Neural progenitor cell (in vitro differentiated cells): ENCODE measurements around the gene MTX3. TPM values are rescaled to one million over a fixed set of nuclear protein-coding genes. Genes with fewer than 3 reads are reported as not detected.

Experiments used
- DNase-seq: peaks from one replicate; pipeline ENCODE4 v3.0.0-alpha.2; 2016; ENCODE audit warnings: low spot score
- H2AFZ ChIP-seq: fragments of 200-600 bp; sonication (generic); replicated peaks from 2 replicates; pipeline ENCODE4 v1.6.1; 2016; ENCODE audit warnings: antibody characterized with exemption
- H3F3A ChIP-seq: fragments of 200-600 bp; sonication (generic); 2 replicates; pipeline ENCODE4 v1.6.1; 2016; ENCODE audit warnings: antibody characterized with exemption, low read depth
- H3K27ac ChIP-seq: fragments of 200-600 bp; sonication (generic); 2 replicates; pipeline ENCODE4 v1.5.1; 2016; ENCODE audit warnings: mild to moderate bottlenecking
- H3K27me3 ChIP-seq: fragments of 200-600 bp; sonication (generic); 2 replicates; pipeline ENCODE4 v1.6.1; 2016; ENCODE audit warnings: mild to moderate bottlenecking, moderate library complexity
- H3K36me3 ChIP-seq: fragments of 200-600 bp; sonication (generic); 2 replicates; pipeline ENCODE4 v1.5.1; 2016
- H3K4me1 ChIP-seq: fragments of 200-600 bp; sonication (generic); 2 replicates; pipeline ENCODE4 v1.6.1; 2016; ENCODE audit warnings: mixed run types
- H3K4me2 ChIP-seq: fragments of 200-600 bp; sonication (generic); 2 replicates; pipeline ENCODE4 v1.6.1; 2016
- H3K4me3 ChIP-seq: fragments of 200-600 bp; sonication (generic); 2 replicates; pipeline ENCODE4 v1.5.1; 2016
- H3K79me2 ChIP-seq: fragments of 200-600 bp; sonication (generic); 2 replicates; pipeline ENCODE4 v1.6.1; 2016; ENCODE audit warnings: low read depth
- H3K9ac ChIP-seq: fragments of 200-600 bp; sonication (generic); 2 replicates; pipeline ENCODE4 v1.6.1; 2016
- H3K9me3 ChIP-seq: fragments of 200-600 bp; sonication (generic); 2 replicates; pipeline ENCODE4 v1.5.1; 2016; ENCODE audit warnings: low read depth
- H4K20me1 ChIP-seq: fragments of 200-600 bp; sonication (generic); 2 replicates; pipeline ENCODE4 v1.6.1; 2016; ENCODE audit warnings: low read depth
- H3K27ac Mint-ChIP-seq: 3 replicates; pipeline ENCODE4 v1.8.0; 2021; ENCODE audit warnings: mixed read lengths
- H3K27me3 Mint-ChIP-seq: 2 replicates; pipeline ENCODE4 v1.8.0; 2022; ENCODE audit warnings: low read depth, mild to moderate bottlenecking, inconsistent platforms, moderate library complexity, mixed read lengths; ENCODE audit not compliant: insufficient read depth
- H3K36me3 Mint-ChIP-seq: 3 replicates; pipeline ENCODE4 v1.8.0; 2021; ENCODE audit warnings: mixed read lengths
- H3K4me1 Mint-ChIP-seq: 3 replicates; pipeline ENCODE4 v1.8.0; 2021; ENCODE audit warnings: mixed read lengths
- H3K4me3 Mint-ChIP-seq: 3 replicates; pipeline ENCODE4 v1.8.0; 2021; ENCODE audit warnings: mild to moderate bottlenecking, moderate library complexity, mixed read lengths
- H3K9me3 Mint-ChIP-seq: 3 replicates; pipeline ENCODE4 v1.8.0; 2020; ENCODE audit warnings: mixed read lengths
- EZH2 ChIP-seq: fragments of 200-600 bp; sonication (generic); IDR thresholded peaks from 2 replicates; pipeline ENCODE4 v1.6.1; 2017; ENCODE audit warnings: antibody characterized with exemption, mild to moderate bottlenecking, moderate library complexity
- EZH2phosphoT487 ChIP-seq: fragments of 200-600 bp; sonication (generic); IDR thresholded peaks from 2 replicates; pipeline ENCODE4 v1.6.1; 2017; ENCODE audit warnings: antibody characterized with exemption
- total RNA-seq: library from RNA; depleted of rRNA; stranded (reverse); fragments of >200 nt; gene quantifications from 2 replicates; pipeline ENCODE4 v1.2.3, GENCODE V29; 2015; ENCODE audit warnings: low replicate concordance
- TF ChIP-seq, protein P1 (sequence below): fragments of 200-600 bp; sonication (generic); IDR thresholded peaks from 2 replicates; pipeline ENCODE4 v1.5.1; 2017; ENCODE audit warnings: antibody characterized with exemption, mild to moderate bottlenecking

Gene MTX3
- total RNA-seq, 1 donor from 2014 or later: 64.0 TPM

DNA sequence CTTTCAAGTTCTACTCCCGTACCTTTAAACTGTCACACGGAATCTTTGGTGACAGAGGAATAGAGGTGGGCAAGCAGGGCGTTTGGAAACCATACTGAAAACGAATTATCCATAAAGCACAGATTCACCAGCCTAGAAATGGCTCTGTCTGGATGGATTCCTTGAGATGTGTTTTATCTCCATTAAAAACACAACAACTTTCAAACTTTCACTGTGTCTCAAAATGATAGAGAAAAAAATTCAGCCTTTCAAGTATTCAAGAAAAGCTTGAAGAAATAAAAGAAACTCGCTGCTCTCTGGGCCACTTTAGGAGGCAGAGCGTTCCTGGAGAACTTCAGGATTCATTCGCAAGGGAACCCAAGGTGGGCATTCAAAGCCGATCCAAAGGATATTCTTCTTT is 43.5 kb upstream of the MTX3 start:
- Mint-ChIP-seq H3K9me3 (peaks cover 2% of the 10 kb centered on the region), H3K36me3 (no peaks in the 10 kb centered on the region), H3K4me1 (peaks cover 4% of the 10 kb centered on the region), H3K4me3 (peak overlapping the region; percentile 87), H3K27ac (no peak overlapping the region), H3K27me3 (peaks cover 28% of the 10 kb centered on the region)
- Histone ChIP-seq H3K4me1 (peaks cover 4% of the 10 kb centered on the region), H3K9ac (no peak overlapping the region), H3K9me3 (no peaks in the 10 kb centered on the region), H3F3A (peaks cover 7% of the 10 kb centered on the region), H4K20me1 (no peaks in the 10 kb centered on the region), H3K4me2 (peak overlapping the region; percentile 97), H3K36me3 (no peaks in the 10 kb centered on the region), H3K4me3 (peak overlapping the region; percentile 63), H3K27ac (no peak overlapping the region), H3K79me2 (no peaks in the 10 kb centered on the region), H2AFZ (peak overlapping the region; percentile 97), H3K27me3 (peaks cover 50% of the 10 kb centered on the region)
- DNase-seq: peak; percentile 27
- TF ChIP-seq, protein P1, sequence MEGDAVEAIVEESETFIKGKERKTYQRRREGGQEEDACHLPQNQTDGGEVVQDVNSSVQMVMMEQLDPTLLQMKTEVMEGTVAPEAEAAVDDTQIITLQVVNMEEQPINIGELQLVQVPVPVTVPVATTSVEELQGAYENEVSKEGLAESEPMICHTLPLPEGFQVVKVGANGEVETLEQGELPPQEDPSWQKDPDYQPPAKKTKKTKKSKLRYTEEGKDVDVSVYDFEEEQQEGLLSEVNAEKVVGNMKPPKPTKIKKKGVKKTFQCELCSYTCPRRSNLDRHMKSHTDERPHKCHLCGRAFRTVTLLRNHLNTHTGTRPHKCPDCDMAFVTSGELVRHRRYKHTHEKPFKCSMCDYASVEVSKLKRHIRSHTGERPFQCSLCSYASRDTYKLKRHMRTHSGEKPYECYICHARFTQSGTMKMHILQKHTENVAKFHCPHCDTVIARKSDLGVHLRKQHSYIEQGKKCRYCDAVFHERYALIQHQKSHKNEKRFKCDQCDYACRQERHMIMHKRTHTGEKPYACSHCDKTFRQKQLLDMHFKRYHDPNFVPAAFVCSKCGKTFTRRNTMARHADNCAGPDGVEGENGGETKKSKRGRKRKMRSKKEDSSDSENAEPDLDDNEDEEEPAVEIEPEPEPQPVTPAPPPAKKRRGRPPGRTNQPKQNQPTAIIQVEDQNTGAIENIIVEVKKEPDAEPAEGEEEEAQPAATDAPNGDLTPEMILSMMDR: no peak
- TF ChIP-seq EZH2 (no peak), EZH2phosphoT487 (no peak)

DNA sequence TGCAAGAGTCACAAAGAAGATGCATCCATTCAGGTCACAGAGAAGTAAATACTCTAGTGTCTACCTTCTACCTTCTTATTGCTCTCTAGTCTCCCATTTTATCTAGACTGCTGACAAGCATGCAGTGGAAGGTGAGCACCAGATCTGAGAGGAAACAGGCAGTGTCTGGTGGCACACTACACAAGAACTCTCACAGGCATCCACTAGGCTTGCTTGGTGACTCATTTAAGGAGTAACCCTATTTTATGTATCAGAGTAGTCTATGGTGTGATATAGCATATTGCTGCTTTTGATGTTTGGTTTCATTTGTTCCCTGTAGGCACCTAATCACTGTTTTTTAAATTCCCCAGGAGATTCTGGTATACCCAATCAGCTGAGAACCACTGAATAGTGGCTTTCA is 42.5 kb upstream of the MTX3 start:
- H3K27me3 ChIP-seq: peaks cover 50% of the 10 kb centered on the region

DNA sequence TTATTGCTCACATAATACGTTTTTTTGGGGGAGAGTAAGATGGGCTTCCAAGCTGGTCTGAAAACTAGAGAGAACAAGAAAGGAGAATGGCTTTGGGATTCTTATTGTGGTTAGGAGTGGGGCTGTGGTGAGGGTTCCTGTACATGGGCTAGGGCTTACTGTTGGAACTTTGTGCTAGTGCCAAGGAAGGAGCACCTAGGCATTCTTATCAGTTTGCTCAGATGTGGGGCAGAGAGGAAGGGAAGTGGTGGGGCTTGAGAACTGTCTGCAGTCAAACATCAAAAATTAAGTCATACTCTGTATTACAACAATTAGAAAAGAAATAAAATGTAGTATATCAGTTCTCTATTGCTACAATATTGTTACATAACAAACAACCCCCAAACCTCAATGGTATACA is 40.0 kb upstream of the MTX3 start:
- H3K9ac ChIP-seq: no peak overlapping the region
- H3K9me3 Mint-ChIP-seq: peaks cover 2% of the 10 kb centered on the region
- TF ChIP-seq, protein P1: no peak
- no peak for TF ChIP-seq EZH2phosphoT487
- no peaks in the 10 kb centered on the region for H3K36me3 Mint-ChIP-seq
- H3K4me2 ChIP-seq: no peak overlapping the region
- H4K20me1 ChIP-seq: no peaks in the 10 kb centered on the region
- H3K9me3 ChIP-seq: no peaks in the 10 kb centered on the region
- H3K36me3 ChIP-seq: no peaks in the 10 kb centered on the region
- H3K27me3 ChIP-seq: peaks cover 37% of the 10 kb centered on the region
- H3K4me1 ChIP-seq: peaks cover 4% of the 10 kb centered on the region
- H3K4me3 ChIP-seq: no peak overlapping the region
- no peak for DNase-seq
- H3K4me3 Mint-ChIP-seq: no peak overlapping the region
- H3K27ac Mint-ChIP-seq: no peak overlapping the region
- no peaks in the 10 kb centered on the region for H3K79me2 ChIP-seq
- H3F3A ChIP-seq: peaks cover 7% of the 10 kb centered on the region
- no peak overlapping the region for H2AFZ ChIP-seq
- no peak overlapping the region for H3K27ac ChIP-seq
- peaks cover 4% of the 10 kb centered on the region for H3K4me1 Mint-ChIP-seq
- peaks cover 25% of the 10 kb centered on the region for H3K27me3 Mint-ChIP-seq

More for the DNA sequence above, 42.5 kb upstream of the MTX3 start:
- Mint-ChIP-seq H3K9me3 (peaks cover 2% of the 10 kb centered on the region), H3K4me3 (no peak overlapping the region), H3K4me1 (peaks cover 4% of the 10 kb centered on the region), H3K27ac (no peak overlapping the region), H3K27me3 (peaks cover 28% of the 10 kb centered on the region), H3K36me3 (no peaks in the 10 kb centered on the region)
- H3K9ac ChIP-seq: no peak overlapping the region
- no peak for TF ChIP-seq EZH2phosphoT487
- TF ChIP-seq, protein P1: no peak
- TF ChIP-seq EZH2: no peak
- no peaks in the 10 kb centered on the region for H3K79me2 ChIP-seq
- H3F3A ChIP-seq: peaks cover 7% of the 10 kb centered on the region
- no peaks in the 10 kb centered on the region for H3K36me3 ChIP-seq
- H4K20me1 ChIP-seq: no peaks in the 10 kb centered on the region
- H3K4me2 ChIP-seq: no peak overlapping the region
- no peak overlapping the region for H3K27ac ChIP-seq
- H3K4me1 ChIP-seq: peaks cover 4% of the 10 kb centered on the region
- no peak overlapping the region for H2AFZ ChIP-seq
- no peak for DNase-seq
- no peaks in the 10 kb centered on the region for H3K9me3 ChIP-seq
- no peak overlapping the region for H3K4me3 ChIP-seq
